PFSK-1 (cell line): ENCODE results near the gene ZSWIM3.
A peak's percentile ranks its signal among the peaks of the same experiment; 100 is the strongest.

Experiments
- FOXP2 ChIP-seq: optimal IDR thresholded peaks from 2 replicates; pipeline ENCODE3; 2011; ENCODE audit warnings: borderline replicate concordance, control low read depth, inconsistent platforms; ENCODE audit not compliant: insufficient read depth; ENCODE audit errors: extremely low read length, extremely low read depth
- POLR2AphosphoS5 ChIP-seq: IDR thresholded peaks from 2 replicates; pipeline ENCODE4 v1.6.1; 2012; ENCODE audit warnings: low read depth, mild to moderate bottlenecking, control low read depth, low read length, moderate library complexity
- SIN3A ChIP-seq: IDR thresholded peaks from 2 replicates; pipeline ENCODE4 v1.6.1; 2012; ENCODE audit warnings: mild to moderate bottlenecking, low read length, moderate library complexity, borderline replicate concordance; ENCODE audit not compliant: insufficient read depth
- TAF1 ChIP-seq: IDR thresholded peaks from 2 replicates; pipeline ENCODE4 v1.6.1; 2012; ENCODE audit warnings: low read length, control low read depth, borderline replicate concordance; ENCODE audit not compliant: insufficient read depth
- TF ChIP-seq, protein P1 (sequence below), 2 experiments: IDR thresholded peaks; 2 replicates each; pipeline versions ENCODE4 v1.6.1 to v1.8.0; 2011 to 2012; ENCODE audit warnings: low read depth in 2 of 2, low read length in 2 of 2, control low read depth in 1 of 2, inconsistent platforms in 1 of 2, mild to moderate bottlenecking in 1 of 2, moderate library complexity in 1 of 2; ENCODE audit not compliant: insufficient read depth in 1 of 2

Gene ZSWIM3

DNA sequence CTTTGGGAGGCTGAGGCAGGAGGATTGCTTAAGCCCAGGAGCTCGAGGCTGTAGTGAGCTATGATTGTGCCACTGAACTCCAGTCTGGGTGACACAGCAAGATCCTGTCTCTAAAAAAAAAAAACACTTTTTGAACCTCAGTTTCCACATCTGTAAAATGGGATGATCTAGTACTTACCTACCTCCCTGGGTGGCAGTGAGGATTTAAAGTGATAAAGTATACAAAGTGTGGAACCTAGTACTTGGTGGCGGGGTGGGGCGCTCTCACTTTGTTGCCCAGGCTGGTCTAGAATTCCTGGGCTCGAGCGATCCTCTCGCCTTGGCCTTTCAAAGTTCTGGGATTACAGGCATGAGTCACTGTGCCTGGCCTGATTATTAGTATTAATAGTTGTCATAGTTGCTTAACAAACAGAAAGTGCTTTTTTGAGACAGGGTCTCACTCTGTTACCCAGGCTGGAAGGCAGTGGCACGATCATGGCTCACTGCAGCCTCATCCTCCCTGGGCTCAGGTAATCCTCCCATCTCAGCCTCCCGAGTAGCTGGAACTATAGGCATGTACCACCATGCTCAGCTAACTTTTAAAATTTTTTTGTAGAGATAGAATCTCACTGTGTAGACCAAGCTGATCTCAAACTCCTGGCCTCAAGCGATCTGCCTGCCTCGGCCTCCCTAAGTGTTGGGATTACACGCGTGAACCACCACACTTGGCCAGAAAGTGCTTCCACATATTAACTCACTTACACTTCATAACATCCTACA lies 61.5 kb downstream of the ZSWIM3 start:
- TF ChIP-seq FOXP2 (no peak), POLR2AphosphoS5 (no peak), TAF1 (no peak), SIN3A (no peak)
- TF ChIP-seq, protein P1, sequence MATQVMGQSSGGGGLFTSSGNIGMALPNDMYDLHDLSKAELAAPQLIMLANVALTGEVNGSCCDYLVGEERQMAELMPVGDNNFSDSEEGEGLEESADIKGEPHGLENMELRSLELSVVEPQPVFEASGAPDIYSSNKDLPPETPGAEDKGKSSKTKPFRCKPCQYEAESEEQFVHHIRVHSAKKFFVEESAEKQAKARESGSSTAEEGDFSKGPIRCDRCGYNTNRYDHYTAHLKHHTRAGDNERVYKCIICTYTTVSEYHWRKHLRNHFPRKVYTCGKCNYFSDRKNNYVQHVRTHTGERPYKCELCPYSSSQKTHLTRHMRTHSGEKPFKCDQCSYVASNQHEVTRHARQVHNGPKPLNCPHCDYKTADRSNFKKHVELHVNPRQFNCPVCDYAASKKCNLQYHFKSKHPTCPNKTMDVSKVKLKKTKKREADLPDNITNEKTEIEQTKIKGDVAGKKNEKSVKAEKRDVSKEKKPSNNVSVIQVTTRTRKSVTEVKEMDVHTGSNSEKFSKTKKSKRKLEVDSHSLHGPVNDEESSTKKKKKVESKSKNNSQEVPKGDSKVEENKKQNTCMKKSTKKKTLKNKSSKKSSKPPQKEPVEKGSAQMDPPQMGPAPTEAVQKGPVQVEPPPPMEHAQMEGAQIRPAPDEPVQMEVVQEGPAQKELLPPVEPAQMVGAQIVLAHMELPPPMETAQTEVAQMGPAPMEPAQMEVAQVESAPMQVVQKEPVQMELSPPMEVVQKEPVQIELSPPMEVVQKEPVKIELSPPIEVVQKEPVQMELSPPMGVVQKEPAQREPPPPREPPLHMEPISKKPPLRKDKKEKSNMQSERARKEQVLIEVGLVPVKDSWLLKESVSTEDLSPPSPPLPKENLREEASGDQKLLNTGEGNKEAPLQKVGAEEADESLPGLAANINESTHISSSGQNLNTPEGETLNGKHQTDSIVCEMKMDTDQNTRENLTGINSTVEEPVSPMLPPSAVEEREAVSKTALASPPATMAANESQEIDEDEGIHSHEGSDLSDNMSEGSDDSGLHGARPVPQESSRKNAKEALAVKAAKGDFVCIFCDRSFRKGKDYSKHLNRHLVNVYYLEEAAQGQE (IDR thresholded peaks at IDR 0.05; ENCODE audit: insufficient read depth in 1 of 2, low read depth in 2 of 2, low read length in 2 of 2) = no peak

DNA sequence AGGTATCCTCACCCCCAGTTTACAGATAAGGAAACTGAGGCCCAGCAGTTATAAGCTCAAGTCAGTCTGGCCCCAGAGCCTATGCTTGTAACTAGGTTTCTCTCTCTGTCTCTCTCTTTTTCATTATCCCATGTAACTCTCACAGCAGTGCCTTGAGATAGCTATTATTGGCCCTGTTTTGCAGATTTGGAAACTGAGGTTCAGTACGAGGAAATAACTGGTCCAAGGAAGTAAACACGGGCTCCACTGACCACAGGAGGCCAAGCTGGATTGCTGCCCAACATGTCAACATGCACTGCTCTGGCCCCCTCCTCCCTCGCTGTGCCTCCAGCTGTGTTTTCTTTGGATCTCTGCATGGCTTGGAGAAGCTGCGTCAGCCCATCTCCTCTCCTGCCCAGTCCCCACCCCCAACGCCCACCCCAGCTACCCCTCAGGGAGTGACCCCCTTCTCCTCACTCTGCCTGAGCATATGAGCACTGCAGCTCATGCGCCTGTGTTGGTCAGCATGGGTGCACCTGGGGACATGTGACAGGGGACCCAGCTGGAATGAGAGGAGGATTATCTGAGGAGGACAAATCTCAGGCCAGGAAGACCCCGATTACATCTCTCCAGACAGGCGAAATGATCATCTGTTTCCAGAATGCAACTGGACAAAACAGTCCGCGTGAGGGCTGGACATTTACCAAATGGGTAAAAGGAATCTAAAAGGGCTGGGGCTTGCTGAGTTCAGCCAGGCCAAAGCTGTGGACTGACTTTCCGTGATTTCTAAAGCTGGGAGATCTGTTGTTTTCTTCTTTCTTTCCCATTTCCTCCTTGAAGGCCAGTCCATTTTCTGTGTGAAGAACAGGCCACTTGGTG lies 62.4 kb downstream of the ZSWIM3 start:
- TF ChIP-seq FOXP2 (peak; percentile 98), SIN3A (no peak)

DNA sequence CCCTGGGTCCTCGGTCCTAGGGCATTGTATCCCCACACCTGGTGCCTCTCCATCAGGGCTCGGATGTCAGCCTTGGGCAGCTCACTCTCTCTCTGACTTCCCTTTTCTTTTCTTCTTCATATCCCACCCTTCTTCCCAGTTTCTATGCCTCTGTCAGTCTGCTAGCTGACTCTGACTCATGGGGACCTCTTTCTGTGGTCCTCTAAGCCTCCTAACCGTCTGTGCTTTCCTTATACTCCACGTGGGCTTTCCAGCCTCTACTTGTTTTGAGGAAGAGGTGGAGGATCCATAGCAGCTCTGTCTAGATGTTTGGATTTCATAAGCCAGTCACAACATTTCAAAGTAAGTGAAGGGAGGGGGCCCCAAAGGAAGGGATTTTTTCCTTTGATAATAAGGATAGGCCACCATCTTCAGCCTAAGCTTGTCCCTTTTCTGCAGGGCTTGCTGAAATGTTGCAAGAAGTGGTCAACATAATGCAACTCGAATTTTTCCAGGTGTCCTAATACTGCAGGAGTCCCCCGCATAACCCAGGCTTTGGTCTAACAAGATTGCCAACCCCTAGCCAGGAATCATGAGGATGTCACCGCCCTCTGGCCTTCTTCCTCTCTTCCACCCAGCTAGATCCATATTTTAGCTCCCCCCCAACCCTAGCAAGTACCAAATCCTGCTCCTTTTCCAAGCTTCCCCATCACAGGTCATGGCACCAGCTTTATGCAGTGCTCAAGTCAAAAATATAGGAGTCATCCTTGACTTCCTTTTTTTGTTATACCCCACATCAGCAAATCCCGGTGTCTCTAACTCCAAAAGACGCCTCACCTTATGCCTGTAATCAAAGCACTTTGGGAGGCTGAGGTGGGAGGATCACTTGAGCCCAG lies 63.3 kb downstream of the ZSWIM3 start:
- TF ChIP-seq FOXP2 (no peak), POLR2AphosphoS5 (no peak), TAF1 (no peak), SIN3A (no peak)
- TF ChIP-seq, protein P1 (IDR thresholded peaks at IDR 0.05; ENCODE audit: insufficient read depth in 1 of 2, low read depth in 2 of 2, low read length in 2 of 2) = no peak

DNA sequence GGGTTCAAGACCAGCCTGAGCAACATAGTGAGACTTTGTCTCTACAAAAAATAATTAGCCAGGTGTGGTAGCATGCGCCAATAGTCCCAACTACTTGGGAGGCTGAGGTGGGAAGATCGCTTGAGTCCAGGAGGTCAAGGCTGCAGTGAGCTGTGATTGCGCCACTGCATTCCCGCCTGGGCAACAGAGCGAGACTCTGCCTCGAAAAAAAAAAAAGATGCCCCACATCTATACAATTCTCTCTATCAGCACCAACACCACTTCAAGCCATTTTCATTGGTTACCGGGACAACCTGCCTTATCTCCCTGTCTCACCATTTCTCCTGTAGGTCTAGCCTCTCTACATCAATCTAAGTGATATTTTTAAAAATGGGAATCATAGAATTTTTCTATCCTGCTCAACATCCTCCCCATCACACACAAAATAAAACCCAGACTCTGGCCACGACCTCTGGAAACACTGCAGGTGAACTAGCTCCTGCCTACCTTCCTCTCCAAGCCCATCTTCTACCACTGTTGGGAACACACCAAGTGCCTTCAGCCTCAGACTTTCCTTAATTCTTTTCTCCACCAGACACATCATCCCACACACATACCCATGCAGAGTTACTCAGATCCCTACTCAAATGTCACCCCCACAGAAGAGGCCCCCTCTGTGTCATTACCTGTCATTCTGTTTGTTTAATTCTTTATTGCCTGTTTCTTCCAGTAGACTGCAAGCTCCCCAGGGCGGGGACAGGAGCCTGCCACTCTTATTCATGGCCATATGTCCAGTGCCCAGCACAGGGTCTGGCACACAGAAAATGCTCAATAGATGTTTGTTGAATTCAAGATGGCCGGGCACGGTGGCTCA lies 64.1 kb downstream of the ZSWIM3 start:
- TF ChIP-seq, protein P1 (IDR thresholded peaks at IDR 0.05; ENCODE audit: insufficient read depth in 1 of 2, low read depth in 2 of 2, low read length in 2 of 2) = no peak
- TF ChIP-seq SIN3A (no peak), POLR2AphosphoS5 (no peak), TAF1 (no peak), FOXP2 (no peak)
